A673 (cell line): Measurements from ENCODE around the gene FSTL4.

Experiments used
- EZH2 ChIP-seq: fragments of 200-600 bp; sonication (generic); IDR thresholded peaks from 2 replicates; pipeline ENCODE4 v1.6.1; 2017; ENCODE audit warnings: borderline replicate concordance, low read depth, mild to moderate bottlenecking, mixed read lengths, antibody characterized with exemption, low read length; ENCODE audit not compliant: poor library complexity, severe bottlenecking
- TF ChIP-seq, protein P1 (sequence below): fragments of 300-800, 200-600 bp; sonication (generic); conservative IDR thresholded peaks from 2 replicates; pipeline ENCODE4 v1.5.1; 2017; ENCODE audit warnings: low read depth, mild to moderate bottlenecking, antibody characterized with exemption, low read length, moderate library complexity, mixed read lengths

GRCh38 chr5:133332439-133333024, 279.8 kb downstream of the FSTL4 start:
- TF ChIP-seq, protein P1, sequence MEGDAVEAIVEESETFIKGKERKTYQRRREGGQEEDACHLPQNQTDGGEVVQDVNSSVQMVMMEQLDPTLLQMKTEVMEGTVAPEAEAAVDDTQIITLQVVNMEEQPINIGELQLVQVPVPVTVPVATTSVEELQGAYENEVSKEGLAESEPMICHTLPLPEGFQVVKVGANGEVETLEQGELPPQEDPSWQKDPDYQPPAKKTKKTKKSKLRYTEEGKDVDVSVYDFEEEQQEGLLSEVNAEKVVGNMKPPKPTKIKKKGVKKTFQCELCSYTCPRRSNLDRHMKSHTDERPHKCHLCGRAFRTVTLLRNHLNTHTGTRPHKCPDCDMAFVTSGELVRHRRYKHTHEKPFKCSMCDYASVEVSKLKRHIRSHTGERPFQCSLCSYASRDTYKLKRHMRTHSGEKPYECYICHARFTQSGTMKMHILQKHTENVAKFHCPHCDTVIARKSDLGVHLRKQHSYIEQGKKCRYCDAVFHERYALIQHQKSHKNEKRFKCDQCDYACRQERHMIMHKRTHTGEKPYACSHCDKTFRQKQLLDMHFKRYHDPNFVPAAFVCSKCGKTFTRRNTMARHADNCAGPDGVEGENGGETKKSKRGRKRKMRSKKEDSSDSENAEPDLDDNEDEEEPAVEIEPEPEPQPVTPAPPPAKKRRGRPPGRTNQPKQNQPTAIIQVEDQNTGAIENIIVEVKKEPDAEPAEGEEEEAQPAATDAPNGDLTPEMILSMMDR: no peak
- no peak for TF ChIP-seq EZH2
